Measurements from ENCODE around the gene TRIM44.
"Not testable (repeated sequence)": the region's sequence is repeated elsewhere in the genome, so short reads cannot be mapped to it uniquely, and the experiment has no call there.

Gene TRIM44

GRCh38 chr11:35672608-35673007 lies 10.0 kb downstream of the TRIM44 start:
- no peak for DNase-seq (ENCODE audit: low read depth in 2 of 2)

GRCh38 chr11:35675901-35676610 lies 13.5 kb downstream of the TRIM44 start:
- no peak for DNase-seq (ENCODE audit: low read depth in 2 of 2)

GRCh38 chr11:35676611-35676965 lies 14.0 kb downstream of the TRIM44 start:
- no peak for DNase-seq (ENCODE audit: low read depth in 2 of 2)

- DNase-seq (ENCODE audit: low read depth in 2 of 2) = no peak
Measured at GRCh38 chr11:35677904-35678303, 15.3 kb downstream of the TRIM44 start.

- no peak for DNase-seq (ENCODE audit: low read depth in 2 of 2)
Measured at GRCh38 chr11:35678471-35678870, 15.9 kb downstream of the TRIM44 start.

GRCh38 chr11:35678975-35679374 lies 16.4 kb downstream of the TRIM44 start:
- no peak for DNase-seq (ENCODE audit: low read depth in 2 of 2)

- no peak for DNase-seq (ENCODE audit: low read depth in 2 of 2)
Measured at GRCh38 chr11:35680506-35680905, 17.9 kb downstream of the TRIM44 start.

- DNase-seq (ENCODE audit: low read depth in 2 of 2) = no peak
Measured at GRCh38 chr11:35681163-35681767, 18.7 kb downstream of the TRIM44 start.

- DNase-seq (ENCODE audit: low read depth in 2 of 2) = no peak
Measured at GRCh38 chr11:35682230-35683173, 19.9 kb downstream of the TRIM44 start.

GRCh38 chr11:35683728-35684339 lies 21.3 kb downstream of the TRIM44 start:
- no peak for DNase-seq (ENCODE audit: low read depth in 2 of 2)

GRCh38 chr11:35688023-35688422 lies 25.4 kb downstream of the TRIM44 start:
- DNase-seq (ENCODE audit: low read depth in 2 of 2) = no peak

GRCh38 chr11:35689081-35689996 lies 26.8 kb downstream of the TRIM44 start:
- DNase-seq (ENCODE audit: low read depth in 2 of 2) = no peak

GRCh38 chr11:35702126-35702525 lies 39.6 kb downstream of the TRIM44 start:
- no peak for DNase-seq (ENCODE audit: low read depth in 2 of 2)

GRCh38 chr11:35709376-35709775 lies 46.8 kb downstream of the TRIM44 start:
- DNase-seq (ENCODE audit: low read depth in 2 of 2) = no peak

GRCh38 chr11:35711173-35711910 lies 48.8 kb downstream of the TRIM44 start:
- no peak for DNase-seq (ENCODE audit: low read depth in 2 of 2)

GRCh38 chr11:35711924-35712323 lies 49.3 kb downstream of the TRIM44 start:
- no peak for DNase-seq (ENCODE audit: low read depth in 2 of 2)

- DNase-seq (ENCODE audit: low read depth in 2 of 2) = no peak
Measured at GRCh38 chr11:35712533-35712932, 50.0 kb downstream of the TRIM44 start.

GRCh38 chr11:35714882-35715627 lies 52.5 kb downstream of the TRIM44 start:
- DNase-seq (ENCODE audit: low read depth in 2 of 2) = no peak

GRCh38 chr11:35715677-35716076 lies 53.1 kb downstream of the TRIM44 start:
- DNase-seq (ENCODE audit: low read depth in 2 of 2) = not testable (repeated sequence)

GRCh38 chr11:35717043-35717442 lies 54.5 kb downstream of the TRIM44 start:
- DNase-seq (ENCODE audit: low read depth in 2 of 2) = no peak
